Stomach smooth muscle (tissue), 2 donors: ENCODE measurements around the gene MAPK11.

ENCODE experiments used
- H3K27ac ChIP-seq: one replicate; pipeline ENCODE4 v1.7.0; 2013; ENCODE audit warnings: mild to moderate bottlenecking, low read length, inconsistent platforms
- H3K27me3 ChIP-seq, 2 donors: one replicate each; pipeline ENCODE4 v1.7.0; 2013; ENCODE audit warnings: low read length in 2 of 2; ENCODE audit not compliant: insufficient read depth in 2 of 2, control insufficient read depth in 1 of 2
- H3K36me3 ChIP-seq, 2 donors: one replicate each; pipeline ENCODE4 v1.7.0; 2013; ENCODE audit warnings: low read length in 2 of 2; ENCODE audit not compliant: control insufficient read depth in 2 of 2, insufficient read depth in 2 of 2
- H3K4me1 ChIP-seq: one replicate; pipeline ENCODE4 v1.7.0; 2013; ENCODE audit warnings: low read length; ENCODE audit not compliant: control insufficient read depth, insufficient read depth
- H3K4me3 ChIP-seq, 2 donors: one replicate each; pipeline ENCODE4 v1.7.0; 2013; ENCODE audit warnings: low read length in 2 of 2
- H3K9ac ChIP-seq, 2 donors: one replicate each; pipeline ENCODE4 v1.7.0; 2013; ENCODE audit warnings: low read length in 2 of 2, mild to moderate bottlenecking in 1 of 2
- H3K9me3 ChIP-seq, 2 donors: one replicate each; pipeline ENCODE4 v1.7.0; 2013; ENCODE audit warnings: low read length in 2 of 2; ENCODE audit not compliant: control insufficient read depth in 2 of 2
- donor health status: healthy.
- donor health status: Pancreatic carcinoma.

The MAPK11 gene

DNA sequence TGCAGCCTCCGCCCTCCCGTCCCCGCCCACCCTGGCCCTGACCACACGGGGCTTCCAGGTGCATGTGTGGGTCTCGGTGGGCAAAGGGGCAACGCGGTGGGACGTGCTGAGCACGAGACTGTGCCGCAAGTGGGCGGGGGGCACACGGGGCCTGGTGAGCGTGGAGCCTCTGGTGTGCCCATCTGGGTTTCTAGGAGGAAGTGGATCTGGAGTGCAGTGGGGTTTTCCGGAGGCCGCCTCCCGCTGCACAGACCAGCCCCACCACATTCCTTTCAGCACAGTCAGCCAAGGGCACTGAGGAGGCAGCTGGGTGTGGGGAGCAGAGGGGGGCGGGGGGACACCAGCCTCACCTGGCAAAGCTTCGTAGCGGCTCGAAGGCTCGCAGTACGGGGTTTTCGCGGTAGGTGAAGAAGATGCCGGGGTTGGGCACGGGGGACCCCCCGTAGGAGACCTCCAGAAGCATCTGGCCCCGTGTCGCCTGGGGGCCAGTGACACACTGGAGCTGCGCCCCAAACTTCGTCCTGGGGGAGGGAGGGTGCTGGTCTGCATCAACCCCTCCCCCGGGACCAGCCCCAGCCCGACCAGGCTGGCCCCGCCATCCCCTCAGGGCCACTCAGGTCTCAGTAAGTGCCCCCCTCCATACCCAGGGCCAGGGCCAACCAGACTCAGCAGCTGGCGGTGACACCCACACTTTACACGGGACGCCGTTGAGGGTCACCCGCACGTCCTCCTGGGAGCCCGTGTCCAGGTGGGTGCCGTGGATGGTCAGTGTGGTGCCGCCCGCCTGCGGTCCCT, 12.4 kb upstream of the MAPK11 start:
- peaks cover 47 to 51% of the 10 kb centered on the region in 2 donors for H3K36me3 ChIP-seq
- no peaks in the 10 kb centered on the region for H3K27me3 ChIP-seq
- no peak overlapping the region for H3K27ac ChIP-seq
- H3K9me3 ChIP-seq: no peaks in the 10 kb centered on the region
- H3K4me1 ChIP-seq: peaks cover 8% of the 10 kb centered on the region
- H3K9ac ChIP-seq: no peak overlapping the region
- H3K4me3 ChIP-seq: no peak overlapping the region

DNA sequence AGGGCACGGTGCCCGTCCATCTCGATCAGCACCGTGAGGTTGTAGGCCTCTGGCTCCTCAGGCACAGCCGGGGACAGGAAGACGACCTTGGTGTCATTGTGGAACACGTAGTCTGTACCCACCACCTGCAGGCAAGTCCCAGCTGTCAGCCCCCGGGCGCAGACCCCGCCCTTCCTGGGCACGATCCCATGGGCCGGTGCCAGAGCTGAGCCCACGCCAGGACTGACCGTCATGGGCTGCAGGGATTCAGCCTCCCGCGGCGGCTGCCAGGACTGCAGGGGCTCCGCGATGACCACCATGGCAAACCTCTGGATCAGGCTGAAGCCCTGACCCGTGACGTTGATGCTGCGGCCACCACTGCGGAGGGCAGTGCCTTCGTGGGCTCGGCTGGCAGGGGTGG, 11.8 kb upstream of the MAPK11 start:
- Histone ChIP-seq H3K4me3 (no peak overlapping the region), H3K27ac (no peak overlapping the region), H3K9ac (no peak overlapping the region), H3K9me3 (no peaks in the 10 kb centered on the region), H3K36me3 (peaks cover 50 to 55% of the 10 kb centered on the region in 2 donors), H3K27me3 (no peaks in the 10 kb centered on the region), H3K4me1 (peaks cover 8% of the 10 kb centered on the region)

DNA sequence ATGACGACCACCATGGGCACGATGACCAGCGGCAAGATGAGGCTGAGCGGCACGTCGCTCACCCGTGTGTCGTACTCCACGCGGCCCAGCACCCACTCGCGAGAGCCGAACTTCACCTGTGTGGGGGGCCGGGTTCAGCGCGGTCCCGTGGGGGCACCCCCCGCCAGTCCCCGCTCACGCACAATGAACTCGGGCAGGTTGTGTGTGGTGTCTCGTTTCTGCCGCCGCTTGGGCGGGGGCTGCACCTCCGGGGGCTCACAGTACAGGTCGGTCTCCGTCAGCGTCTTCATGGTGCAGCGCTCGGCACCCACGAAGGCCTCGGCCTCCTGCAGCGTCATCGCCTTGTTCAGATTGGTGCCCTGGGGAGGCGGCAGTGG, 11.2 kb upstream of the MAPK11 start:
- Histone ChIP-seq H3K4me1 (peaks cover 9% of the 10 kb centered on the region), H3K9me3 (no peaks in the 10 kb centered on the region), H3K36me3 (peaks cover 53 to 55% of the 10 kb centered on the region in 2 donors), H3K27ac (no peak overlapping the region), H3K27me3 (no peaks in the 10 kb centered on the region), H3K9ac (no peak overlapping the region), H3K4me3 (no peak overlapping the region)

DNA sequence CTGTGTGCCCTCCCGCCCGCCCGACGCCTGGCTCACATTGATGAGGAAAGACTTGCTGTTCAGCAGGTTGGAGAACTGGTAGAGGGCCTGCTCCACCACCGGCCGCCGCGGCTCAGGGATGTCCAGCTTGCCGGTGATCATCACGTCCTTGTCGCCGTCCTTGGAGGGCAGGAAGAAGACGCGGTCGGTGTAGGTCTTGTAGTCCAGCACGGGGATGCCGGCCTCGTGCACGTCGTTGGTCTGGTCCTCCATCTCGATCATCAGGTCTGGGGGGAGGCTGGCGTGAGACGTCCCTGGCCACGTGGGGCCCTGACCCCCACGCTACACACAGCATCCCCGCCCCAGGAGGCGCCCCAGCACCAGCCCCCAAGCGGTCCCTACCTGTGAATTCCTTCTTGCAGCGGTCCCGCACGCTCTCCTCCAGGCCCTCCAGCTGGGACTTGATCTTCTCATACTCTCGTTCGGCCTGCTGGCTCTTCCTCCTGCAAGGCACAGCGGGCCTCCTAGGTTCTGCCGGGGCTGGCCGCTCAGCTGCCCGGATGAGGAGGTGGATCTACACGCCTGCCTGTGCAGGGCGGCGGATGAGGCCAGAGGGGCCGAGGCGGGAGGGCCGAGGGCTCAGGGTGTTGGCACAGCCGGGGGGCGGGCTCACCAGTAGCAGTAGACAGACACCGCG, 10.7 kb upstream of the MAPK11 start:
- Histone ChIP-seq H3K4me3 (no peak overlapping the region), H3K9me3 (no peaks in the 10 kb centered on the region), H3K27ac (no peak overlapping the region), H3K36me3 (peaks cover 51 to 52% of the 10 kb centered on the region in 2 donors), H3K27me3 (no peaks in the 10 kb centered on the region), H3K9ac (no peak overlapping the region), H3K4me1 (peaks cover 11% of the 10 kb centered on the region)

DNA sequence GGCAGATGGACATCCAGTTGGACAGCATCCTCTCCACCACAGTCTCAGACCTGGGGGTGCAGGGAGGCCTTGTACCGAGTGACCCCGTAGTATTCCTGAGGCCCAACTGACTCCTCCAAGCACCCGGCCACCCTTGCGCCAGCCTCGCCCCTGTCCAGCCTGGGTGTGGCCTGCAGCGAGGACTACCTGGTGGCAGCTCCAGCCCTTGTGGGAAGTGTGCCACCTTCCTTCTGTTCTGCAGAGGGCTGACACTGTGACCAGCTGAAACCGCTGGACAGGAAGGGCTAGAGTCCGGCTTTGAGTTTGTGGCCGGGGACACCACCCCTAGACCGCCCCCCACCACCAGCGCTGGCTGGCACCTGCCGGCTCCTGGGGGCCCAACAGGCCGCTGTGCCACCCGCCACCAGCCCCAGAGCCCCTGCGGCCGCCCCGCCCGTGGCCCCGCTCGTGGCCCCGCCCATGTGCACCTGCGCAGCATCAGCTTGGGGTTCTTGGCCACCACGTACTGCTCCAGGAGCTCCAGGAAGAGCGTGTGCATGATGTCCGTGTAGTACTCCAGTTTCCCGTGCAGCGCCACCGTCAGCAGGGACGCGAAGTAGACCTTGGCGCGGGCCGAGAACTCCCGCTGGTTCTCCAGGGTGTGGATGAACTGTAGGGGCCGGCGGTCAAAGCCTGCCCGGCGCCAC, 10.0 kb upstream of the MAPK11 start:
- Histone ChIP-seq H3K27me3 (no peaks in the 10 kb centered on the region), H3K4me3 (no peak overlapping the region), H3K9me3 (no peaks in the 10 kb centered on the region), H3K27ac (no peak overlapping the region), H3K9ac (no peak overlapping the region), H3K4me1 (peaks cover 12% of the 10 kb centered on the region), H3K36me3 (peaks cover 48 to 49% of the 10 kb centered on the region in 2 donors)

DNA sequence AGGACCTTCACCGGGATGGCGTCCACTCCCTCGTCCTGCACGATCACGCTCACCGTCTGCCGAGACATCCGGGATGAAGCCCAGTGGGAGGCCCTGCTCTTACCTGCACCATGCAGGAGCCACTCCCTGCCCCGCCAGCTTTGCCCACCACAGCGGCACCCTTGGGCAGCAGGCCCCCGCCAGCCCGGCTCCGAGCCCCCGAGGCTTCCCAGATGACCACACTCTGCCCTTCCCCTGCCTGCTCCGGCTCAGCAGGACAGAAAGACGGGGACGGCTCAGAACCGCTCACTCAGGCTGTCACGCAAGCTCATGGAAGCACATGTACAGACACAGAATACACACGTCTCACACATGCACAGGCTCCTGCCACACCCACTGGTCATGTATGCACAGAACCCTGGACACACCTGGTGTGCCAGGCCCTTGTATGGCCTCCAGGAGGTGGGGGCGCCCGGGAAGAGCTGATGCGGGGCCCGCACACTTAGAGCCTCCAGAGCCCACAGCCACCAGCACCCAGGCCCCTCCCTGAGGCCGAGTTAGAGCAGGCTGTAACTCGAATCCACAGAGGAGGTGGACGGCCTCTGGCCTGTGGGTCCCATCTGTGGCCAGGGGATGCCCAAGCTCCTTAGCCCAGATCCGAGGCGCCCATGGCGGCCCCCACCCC, 8.9 kb upstream of the MAPK11 start:
- Histone ChIP-seq H3K4me1 (peaks cover 16% of the 10 kb centered on the region), H3K27me3 (no peaks in the 10 kb centered on the region), H3K9me3 (no peaks in the 10 kb centered on the region), H3K4me3 (no peak overlapping the region), H3K36me3 (peaks cover 44 to 51% of the 10 kb centered on the region in 2 donors), H3K9ac (no peak overlapping the region), H3K27ac (no peak overlapping the region)

DNA sequence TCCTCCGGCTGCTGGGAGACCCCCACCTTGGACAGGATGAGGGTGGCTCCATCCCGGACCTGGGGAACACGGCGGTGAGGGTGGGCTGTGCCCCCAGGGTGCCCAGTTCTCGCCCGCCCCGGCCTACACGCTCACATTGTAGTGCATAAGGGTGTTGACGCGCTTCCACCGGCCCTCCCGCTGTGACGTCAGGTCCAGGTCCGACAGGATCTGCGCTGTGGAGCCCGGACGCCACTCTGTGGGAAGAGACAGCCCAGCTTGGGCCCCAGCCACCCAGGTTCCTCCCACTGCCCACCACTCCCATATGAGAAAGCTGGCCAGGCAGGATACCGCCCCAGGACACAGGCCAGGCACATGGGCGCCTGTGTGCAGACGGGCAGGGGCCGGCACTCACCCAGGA, 8.3 kb upstream of the MAPK11 start:
- Histone ChIP-seq H3K9ac (no peak overlapping the region), H3K4me1 (peaks cover 19% of the 10 kb centered on the region), H3K27ac (no peak overlapping the region), H3K36me3 (peaks cover 44 to 49% of the 10 kb centered on the region in 2 donors), H3K9me3 (no peaks in the 10 kb centered on the region), H3K27me3 (no peaks in the 10 kb centered on the region), H3K4me3 (no peak overlapping the region)

DNA sequence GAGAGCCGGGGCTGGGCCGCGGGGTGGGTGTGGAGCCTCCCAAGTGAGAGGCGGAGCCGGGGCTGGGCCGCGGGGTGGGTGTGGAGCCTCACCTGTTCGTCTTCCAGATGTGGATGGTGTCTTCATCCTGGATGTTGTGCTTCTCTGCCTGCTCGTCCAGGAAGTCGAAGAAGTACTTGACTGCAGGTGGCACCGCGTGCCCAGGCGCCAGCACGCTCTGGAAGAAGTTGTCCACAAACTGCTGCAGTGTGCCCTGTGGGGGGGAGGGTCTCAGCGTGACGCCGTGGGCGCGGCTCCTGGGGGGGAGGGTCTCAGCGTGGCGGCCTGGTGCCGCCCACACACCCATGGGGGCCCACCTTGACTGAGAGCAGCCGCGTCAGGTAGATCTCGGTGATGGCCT, 7.6 kb upstream of the MAPK11 start:
- peaks cover 44% of the 10 kb centered on the region in 2 donors for H3K36me3 ChIP-seq
- H3K9ac ChIP-seq: no peak overlapping the region
- no peak overlapping the region for H3K27ac ChIP-seq

DNA sequence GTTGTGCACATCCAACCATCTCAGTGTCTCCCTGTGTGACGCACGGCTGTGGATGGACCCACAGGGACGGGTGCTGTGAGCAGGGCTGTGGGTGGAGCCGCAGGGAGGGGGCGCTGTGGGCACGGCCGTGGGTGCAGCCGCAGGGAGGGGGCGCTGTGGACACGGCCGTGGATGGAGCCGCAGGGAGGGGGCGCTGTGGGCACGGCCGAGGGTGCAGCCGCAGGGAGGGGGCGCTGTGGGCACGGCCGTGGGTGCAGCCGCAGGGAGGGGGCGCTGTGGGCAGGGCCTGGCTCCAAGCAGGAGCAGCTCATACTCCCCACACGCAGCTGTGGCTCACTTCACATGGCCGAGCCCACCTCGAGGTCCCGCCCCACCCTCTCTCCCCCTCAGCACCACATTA, 6.0 kb upstream of the MAPK11 start:
- Histone ChIP-seq H3K4me3 (no peak overlapping the region), H3K36me3 (peaks cover 33 to 35% of the 10 kb centered on the region in 2 donors), H3K9me3 (no peaks in the 10 kb centered on the region), H3K9ac (no peak overlapping the region), H3K27ac (peak overlapping the region; percentile 6), H3K4me1 (peaks cover 18% of the 10 kb centered on the region), H3K27me3 (peaks cover 0 to 7% of the 10 kb centered on the region in 2 donors)

More for the DNA sequence above, 7.6 kb upstream of the MAPK11 start:
- Histone ChIP-seq H3K4me1 (peaks cover 19% of the 10 kb centered on the region), H3K27me3 (no peaks in the 10 kb centered on the region), H3K4me3 (no peak overlapping the region), H3K9me3 (no peaks in the 10 kb centered on the region)

DNA sequence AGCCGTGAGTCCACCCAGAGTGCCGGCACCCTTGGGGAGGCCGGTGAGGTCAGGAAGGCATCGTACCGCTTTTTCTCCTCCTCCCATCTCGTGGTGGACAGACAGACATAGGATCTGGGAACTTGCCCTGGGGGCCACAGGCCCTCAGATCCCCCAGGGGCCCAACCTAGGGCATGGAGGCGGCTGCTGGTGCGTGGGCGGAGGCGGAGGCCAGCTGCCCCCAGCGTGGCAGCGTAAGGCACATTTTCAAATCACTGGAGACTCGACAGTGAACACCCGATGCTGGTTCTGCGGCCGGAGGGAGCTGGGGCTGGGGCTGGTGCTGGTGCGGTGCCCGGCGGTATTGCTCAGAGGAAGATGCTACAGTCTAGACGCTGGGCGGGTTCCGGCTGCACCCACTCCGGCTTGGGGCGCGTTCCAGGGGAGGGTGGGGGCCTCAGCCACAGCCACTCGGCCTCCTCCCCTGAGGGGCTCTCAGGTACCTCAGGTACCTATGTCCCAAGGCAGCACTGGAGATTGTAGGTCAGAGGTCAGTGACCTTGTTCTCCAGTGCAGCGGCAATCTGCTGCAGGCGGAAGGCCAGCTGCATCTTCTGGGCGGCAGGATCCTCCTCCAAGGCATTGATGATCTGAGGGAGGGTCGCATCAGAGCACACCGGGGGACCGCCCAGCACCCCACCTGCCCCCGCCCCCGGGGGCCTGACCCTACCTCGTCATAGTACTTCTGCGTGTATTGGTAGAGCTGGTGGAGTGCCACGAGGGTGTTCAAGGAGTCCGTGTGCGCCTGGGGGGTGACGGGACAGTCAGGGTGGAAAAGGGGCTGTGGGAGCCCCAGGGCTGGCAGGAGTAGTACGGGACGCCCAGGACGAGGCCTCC, 5.2 kb upstream of the MAPK11 start:
- no peak overlapping the region for H3K9ac ChIP-seq
- H3K9me3 ChIP-seq: no peaks in the 10 kb centered on the region
- H3K27me3 ChIP-seq: peaks cover 0 to 10% of the 10 kb centered on the region in 2 donors
- H3K36me3 ChIP-seq: peaks cover 31% of the 10 kb centered on the region in 2 donors
- no peak overlapping the region for H3K4me3 ChIP-seq
- peak overlapping the region; percentile 6 for H3K27ac ChIP-seq
- peaks cover 25% of the 10 kb centered on the region for H3K4me1 ChIP-seq
